K562 (cell line): ENCODE measurements around the gene TRMT2A. TPM values are rescaled to one million over a fixed set of nuclear protein-coding genes. Genes with fewer than 3 reads are reported as not detected.

Experiments used
- ARID3B ChIP-seq: fragments of 250-450 bp; sonication (Bioruptor Pico); IDR thresholded peaks from 2 replicates; pipeline ENCODE4 v1.4.0; 2020; ENCODE audit warnings: borderline replicate concordance
- BACH1 ChIP-seq: fragments of 200-800 bp; sonication (Bioruptor generic); IDR thresholded peaks from 2 replicates; pipeline ENCODE4 v1.6.1; 2016; ENCODE audit warnings: missing genetic modification characterization, missing compliant biosample characterization
- BRD4 ChIP-seq: fragments of 200-600 bp; sonication (generic); IDR thresholded peaks from 2 replicates; pipeline ENCODE4 v1.6.1; 2017; ENCODE audit warnings: inconsistent platforms
- BRF2 ChIP-seq: IDR thresholded peaks from 3 replicates; pipeline ENCODE4 v1.6.1; 2011; ENCODE audit warnings: borderline replicate concordance, mild to moderate bottlenecking; ENCODE audit not compliant: insufficient read length, insufficient read depth
- CBX8 ChIP-seq: fragments of 200-600 bp; sonication (generic); IDR thresholded peaks from 2 replicates; pipeline ENCODE4 v1.6.1; 2012; ENCODE audit warnings: borderline replicate concordance, mixed run types, low read depth, mild to moderate bottlenecking, moderate library complexity, mixed read lengths, low read length, control low read depth, inconsistent platforms; ENCODE audit not compliant: poor library complexity, severe bottlenecking; ENCODE audit errors: extremely low read depth
- CCAR2 ChIP-seq: fragments of 200-400 bp; formaldehyde crosslinking; IDR thresholded peaks from 2 replicates; pipeline ENCODE4 v1.6.1; 2017; ENCODE audit warnings: mild to moderate bottlenecking, low read depth, low read length
- DEAF1 ChIP-seq: fragments of 450-650 bp; formaldehyde crosslinking; IDR thresholded peaks from 2 replicates; pipeline ENCODE4 v1.4.0; 2020; ENCODE audit warnings: mild to moderate bottlenecking, moderate library complexity
- EGR1 ChIP-seq: fragments of 450-650 bp; conservative IDR thresholded peaks from 2 replicates; pipeline ENCODE4 v1.6.1; 2017; ENCODE audit warnings: mild to moderate bottlenecking
- EHMT2 ChIP-seq: fragments of 450-650 bp; IDR thresholded peaks from 2 replicates; pipeline ENCODE4 v1.6.1; 2018; ENCODE audit warnings: antibody characterized with exemption
- KDM1A ChIP-seq, 2 experiments: fragments of 450-650 bp; IDR thresholded peaks; 2 replicates each; pipeline ENCODE4 v1.6.1; 2016; ENCODE audit warnings: mild to moderate bottlenecking in 2 of 2
- MLX ChIP-seq, 2 experiments: fragments of 450-650 bp in 1 of 2; sonication (generic) in 1 of 2; formaldehyde crosslinking; conservative IDR thresholded peaks; 2 replicates each; pipeline versions ENCODE4 v1.4.0 to v1.8.1; 2020 to 2022; ENCODE audit warnings: mild to moderate bottlenecking in 1 of 2, missing genetic modification reagents in 1 of 2
- PRPF4 ChIP-seq: fragments of 200-400 bp; formaldehyde crosslinking; IDR thresholded peaks from one replicate; pipeline ENCODE4 v1.6.1; 2017; ENCODE audit warnings: low read length, low read depth, mild to moderate bottlenecking; ENCODE audit not compliant: insufficient read depth, poor library complexity, severe bottlenecking
- STAG1 ChIP-seq: sonication (generic); formaldehyde crosslinking; IDR thresholded peaks from 2 replicates; pipeline ENCODE4 v1.5.0; 2020; ENCODE audit warnings: missing genetic modification reagents, borderline replicate concordance
- TRIM25 ChIP-seq: fragments of 450-650 bp; IDR thresholded peaks from 2 replicates; pipeline ENCODE4 v1.7.0; 2016; ENCODE audit warnings: borderline replicate concordance
- ZNF518B ChIP-seq: fragments of 250-450 bp; sonication (Bioruptor Pico); IDR thresholded peaks from 2 replicates; pipeline ENCODE4 v1.5.0; 2021; ENCODE audit warnings: mild to moderate bottlenecking, moderate library complexity
- ZNF79 ChIP-seq: fragments of 250-450 bp; sonication (Bioruptor Pico); IDR thresholded peaks from 2 replicates; pipeline ENCODE4 v1.4.0; 2020; ENCODE audit warnings: low read depth, mild to moderate bottlenecking, moderate library complexity
- polyA plus RNA-seq, 8 experiments: library from polyadenylated mRNA; depleted of rRNA in 4 of 8; stranded (reverse) in 5 of 8; unstranded in 3 of 8; fragments of >200 nt; fragmentation: Nextera tagmentation in 2 of 8; fragmentation: Illumina TruSeq in 1 of 8; extraction: Ambion mirVana in 2 of 8; extraction: Trizol in 1 of 8; gene quantifications; 2 replicates each; pipeline versions ENCODE4 v1.2.1 to v1.2.3, GENCODE V29; 2011 to 2014; ENCODE audit warnings: inconsistent platforms in 1 of 8, missing spikeins in 1 of 8
- total RNA-seq, 7 experiments: library from RNA; depleted of rRNA in 6 of 7; stranded (reverse); fragments of >200 nt in 6 of 7; fragmentation: Illumina TruSeq in 2 of 7; extraction: Trizol in 2 of 7; gene quantifications; 2 replicates each; pipeline versions ENCODE4 v1.2.1 to v1.2.3, GENCODE V29; 2011 to 2021; ENCODE audit warnings: low replicate concordance in 1 of 7

The TRMT2A gene
- total and polyA plus RNA-seq, 9 of the 15 experiments (the other 6 are each of a cell fraction or from before 2014, with no cell fraction given): 1.6 to 265 (median 140) TPM

- TF ChIP-seq DEAF1 (CRISPR knock-in tag) (no peak; the same call in 1 of the 2 replicates), BRD4 (peak; percentile 99), EHMT2 (no peak), STAG1 (no peak), KDM1A (IDR thresholded peaks at IDR 0.05) (no peak), BRF2 (no peak), CBX8 (no peak), EGR1 (no peak), BACH1 (tag) (no peak), TRIM25 (no peak), ZNF518B (no peak), ARID3B (peak; percentile 84; the same call in 1 of the 2 replicates), ZNF79 (CRISPR knock-in tag) (no peak), MLX (CRISPR knock-in tag; conservative IDR thresholded peaks at IDR 0.05) (peak in 1 of 2 experiments; percentile 95; a peak in 2 of 4 replicates), CCAR2 (no peak), PRPF4 (no peak)
Observed at GRCh38 chr22:20116951-20117632, at the start of gene TRMT2A (continued).
